Measurements from ENCODE around the gene DMBT1. TPM values are rescaled to one million over a fixed set of nuclear protein-coding genes. Genes with fewer than 3 reads are reported as not detected.

Gene DMBT1
- total RNA-seq, 2 donors from 2014 or later = 33.6 to 165 TPM

DNA sequence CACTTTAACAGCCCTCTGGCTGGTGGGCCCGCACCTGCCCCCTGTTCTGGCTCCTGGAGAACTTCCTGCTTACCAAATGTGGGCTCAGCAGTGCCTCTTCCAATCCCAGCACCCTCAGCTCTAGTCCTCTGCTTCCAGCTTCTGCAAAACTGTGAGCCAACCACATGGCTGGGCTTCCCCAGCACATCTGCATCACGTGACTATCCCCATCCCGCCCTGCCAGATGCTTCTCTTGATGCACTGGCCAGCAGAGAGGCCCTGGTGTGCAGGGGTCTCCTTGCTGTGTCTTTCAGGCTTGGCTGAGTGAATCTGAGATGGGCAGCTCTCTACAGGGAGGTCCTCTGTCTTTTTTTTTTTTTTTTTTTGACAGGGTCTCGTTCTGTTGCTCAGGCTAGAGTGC, 43.8 kb upstream of the DMBT1 start:
- no peaks in the 10 kb centered on the region for H3K9me3 ChIP-seq
- no peaks in the 10 kb centered on the region for H3K36me3 ChIP-seq
- TF ChIP-seq, protein P1, sequence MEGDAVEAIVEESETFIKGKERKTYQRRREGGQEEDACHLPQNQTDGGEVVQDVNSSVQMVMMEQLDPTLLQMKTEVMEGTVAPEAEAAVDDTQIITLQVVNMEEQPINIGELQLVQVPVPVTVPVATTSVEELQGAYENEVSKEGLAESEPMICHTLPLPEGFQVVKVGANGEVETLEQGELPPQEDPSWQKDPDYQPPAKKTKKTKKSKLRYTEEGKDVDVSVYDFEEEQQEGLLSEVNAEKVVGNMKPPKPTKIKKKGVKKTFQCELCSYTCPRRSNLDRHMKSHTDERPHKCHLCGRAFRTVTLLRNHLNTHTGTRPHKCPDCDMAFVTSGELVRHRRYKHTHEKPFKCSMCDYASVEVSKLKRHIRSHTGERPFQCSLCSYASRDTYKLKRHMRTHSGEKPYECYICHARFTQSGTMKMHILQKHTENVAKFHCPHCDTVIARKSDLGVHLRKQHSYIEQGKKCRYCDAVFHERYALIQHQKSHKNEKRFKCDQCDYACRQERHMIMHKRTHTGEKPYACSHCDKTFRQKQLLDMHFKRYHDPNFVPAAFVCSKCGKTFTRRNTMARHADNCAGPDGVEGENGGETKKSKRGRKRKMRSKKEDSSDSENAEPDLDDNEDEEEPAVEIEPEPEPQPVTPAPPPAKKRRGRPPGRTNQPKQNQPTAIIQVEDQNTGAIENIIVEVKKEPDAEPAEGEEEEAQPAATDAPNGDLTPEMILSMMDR (IDR thresholded peaks at IDR 0.05) = no peak
- H3K4me3 ChIP-seq = no peak overlapping the region
- H3K27ac ChIP-seq = no peak overlapping the region
- DNase-seq = no peak
- intact Hi-C loops (cut with DNase I) = no loop called here
- no peaks in the 10 kb centered on the region for H3K4me1 ChIP-seq
- no peaks in the 10 kb centered on the region for H3K27me3 ChIP-seq
- no peak overlapping the region for H3K9ac ChIP-seq (ENCODE audit: low read depth in 2 of 2, low read length in 2 of 2)

DNA sequence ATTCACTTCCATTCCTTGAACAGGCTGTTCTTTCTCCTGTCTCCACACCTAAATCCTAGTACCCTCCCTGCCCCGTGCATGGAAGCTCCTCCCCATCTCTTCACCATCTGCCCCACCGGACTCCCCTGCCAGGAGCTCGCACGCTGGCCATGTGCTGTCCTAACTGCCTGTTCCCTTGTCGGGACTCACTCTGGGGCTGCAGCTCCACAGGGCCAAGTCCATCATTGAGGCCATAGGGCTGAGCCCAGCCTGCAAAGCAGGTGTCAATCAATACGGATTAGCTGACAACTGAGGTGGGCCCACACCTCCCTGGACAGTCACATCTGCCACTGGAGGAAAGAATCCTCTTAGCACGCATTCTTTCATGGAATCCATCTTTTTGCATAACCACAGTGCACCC, 41.4 kb upstream of the DMBT1 start:
- Histone ChIP-seq H3K36me3 (no peaks in the 10 kb centered on the region), H3K9me3 (no peaks in the 10 kb centered on the region), H3K27me3 (no peaks in the 10 kb centered on the region), H3K4me3 (no peak overlapping the region), H3K27ac (no peak overlapping the region), H3K9ac (ENCODE audit: low read depth in 2 of 2, low read length in 2 of 2) (no peak overlapping the region), H3K4me1 (no peaks in the 10 kb centered on the region)
- DNase-seq = no peak
- TF ChIP-seq, protein P1 (IDR thresholded peaks at IDR 0.05) = no peak
- intact Hi-C loops (cut with DNase I) = no loop called here

DNA sequence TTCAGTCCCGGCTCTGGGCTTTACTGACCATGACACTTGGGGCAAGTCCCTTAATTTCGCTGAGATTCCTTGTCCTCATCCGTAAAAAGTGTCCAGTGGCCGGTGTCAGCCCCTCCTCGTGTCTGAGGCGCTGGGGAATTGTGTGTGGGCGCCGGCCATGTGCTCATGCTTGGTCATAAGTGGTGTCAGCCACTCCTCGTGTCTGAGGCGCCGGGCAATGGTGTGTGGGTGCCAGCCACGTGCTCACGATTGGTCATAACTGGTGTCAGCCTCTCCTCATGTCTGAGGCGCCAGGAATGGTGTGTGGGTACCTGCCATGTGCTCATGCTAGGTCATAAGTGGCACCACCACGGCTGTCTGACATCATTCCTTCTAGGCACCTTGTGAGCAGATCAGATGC, 40.7 kb upstream of the DMBT1 start:
- no peaks in the 10 kb centered on the region for H3K4me1 ChIP-seq
- no peak for DNase-seq
- no peaks in the 10 kb centered on the region for H3K27me3 ChIP-seq
- no peak overlapping the region for H3K27ac ChIP-seq
- no peak overlapping the region for H3K4me3 ChIP-seq
- intact Hi-C loops (cut with DNase I) = no loop called here
- no peaks in the 10 kb centered on the region for H3K9me3 ChIP-seq
- no peak overlapping the region for H3K9ac ChIP-seq (ENCODE audit: low read depth in 2 of 2, low read length in 2 of 2)
- TF ChIP-seq, protein P1 (IDR thresholded peaks at IDR 0.05) = no peak
- no peaks in the 10 kb centered on the region for H3K36me3 ChIP-seq

DNA sequence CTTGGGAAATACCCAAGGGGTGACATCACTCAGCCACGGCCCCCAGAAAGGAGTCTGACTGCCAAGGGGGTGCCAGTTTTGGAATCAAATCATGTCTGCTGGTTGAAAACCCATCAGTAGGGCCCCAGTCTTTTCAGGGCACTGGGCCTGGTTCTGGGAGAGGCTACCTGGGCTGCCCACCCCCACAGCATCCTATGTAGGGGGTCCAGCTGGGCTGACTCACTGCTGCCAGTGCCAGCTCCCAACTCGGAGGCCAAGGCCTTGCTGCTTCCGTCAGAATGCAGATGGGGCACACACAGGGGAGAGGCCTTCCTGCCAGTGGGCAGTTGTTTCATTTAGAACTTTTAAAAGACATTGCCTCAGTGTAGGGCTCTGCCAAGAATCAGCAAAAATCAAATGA, 39.5 kb upstream of the DMBT1 start:
- no peaks in the 10 kb centered on the region for H3K4me1 ChIP-seq
- H3K4me3 ChIP-seq = no peak overlapping the region
- TF ChIP-seq, protein P1 (IDR thresholded peaks at IDR 0.05) = no peak
- intact Hi-C loops (cut with DNase I) = no loop called here
- no peaks in the 10 kb centered on the region for H3K27me3 ChIP-seq
- no peak for DNase-seq
- no peaks in the 10 kb centered on the region for H3K9me3 ChIP-seq
- H3K36me3 ChIP-seq = no peaks in the 10 kb centered on the region
- H3K9ac ChIP-seq (ENCODE audit: low read depth in 2 of 2, low read length in 2 of 2) = no peak overlapping the region
- no peak overlapping the region for H3K27ac ChIP-seq

DNA sequence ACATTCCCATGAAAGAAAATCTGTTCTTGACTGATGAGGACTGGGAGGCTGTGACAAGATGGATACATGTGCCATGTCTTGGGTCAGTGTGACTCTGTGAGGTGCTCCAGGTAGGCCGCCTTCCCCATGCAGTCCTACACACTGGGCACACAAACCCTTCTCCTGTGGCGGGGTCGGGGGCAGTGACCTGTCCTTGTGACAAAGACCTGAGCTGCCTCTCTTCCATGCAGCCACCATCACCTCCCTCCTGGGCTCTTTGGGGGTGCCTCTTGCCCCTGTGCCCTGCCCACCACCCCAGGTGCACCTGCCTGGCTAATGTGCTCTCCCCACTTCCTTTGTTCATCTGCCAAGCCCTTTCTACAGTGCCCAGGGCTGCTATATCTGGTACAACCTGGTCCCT, 35.7 kb upstream of the DMBT1 start:
- Histone ChIP-seq H3K36me3 (no peaks in the 10 kb centered on the region), H3K4me3 (no peak overlapping the region), H3K9ac (ENCODE audit: low read depth in 2 of 2, low read length in 2 of 2) (no peak overlapping the region), H3K27me3 (no peaks in the 10 kb centered on the region), H3K4me1 (no peaks in the 10 kb centered on the region), H3K9me3 (no peaks in the 10 kb centered on the region), H3K27ac (no peak overlapping the region)
- DNase-seq = no peak
- intact Hi-C loops (cut with DNase I) = loop anchor here (5.0 kb wide), 1 partner anchor 177 kb away; no protein-coding TSS in a partner anchor
- TF ChIP-seq, protein P1 (IDR thresholded peaks at IDR 0.05) = no peak

DNA sequence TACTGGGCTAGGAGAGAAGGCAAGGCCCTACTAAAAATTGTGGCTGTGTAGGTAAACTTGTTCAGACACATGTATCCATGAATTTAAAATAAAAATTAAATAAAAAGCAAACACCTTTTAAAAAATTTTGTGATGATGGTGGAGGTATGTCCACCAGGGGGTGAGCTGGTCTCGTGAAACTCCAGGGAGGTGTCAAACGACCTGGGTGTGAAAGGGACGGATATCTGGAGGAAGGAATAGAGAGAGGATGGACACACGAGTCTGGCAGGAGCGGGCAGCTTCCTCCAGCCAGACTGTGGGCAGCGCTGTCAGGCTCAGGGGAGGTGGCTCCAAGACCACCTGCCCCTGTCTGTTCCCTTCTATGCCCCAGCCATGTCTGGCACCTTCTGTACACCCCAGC, 34.8 kb upstream of the DMBT1 start:
- H3K9me3 ChIP-seq = no peaks in the 10 kb centered on the region
- no peak overlapping the region for H3K4me3 ChIP-seq
- H3K4me1 ChIP-seq = no peaks in the 10 kb centered on the region
- intact Hi-C loops (cut with DNase I) = loop anchor here (2.0 to 5.0 kb wide), 2 partner anchors 39 to 177 kb away; no protein-coding TSS in a partner anchor
- no peaks in the 10 kb centered on the region for H3K36me3 ChIP-seq
- no peaks in the 10 kb centered on the region for H3K27me3 ChIP-seq
- no peak overlapping the region for H3K9ac ChIP-seq (ENCODE audit: low read depth in 2 of 2, low read length in 2 of 2)
- H3K27ac ChIP-seq = no peak overlapping the region
- TF ChIP-seq, protein P1 (IDR thresholded peaks at IDR 0.05) = peak; percentile 33
- DNase-seq = peak; percentile 61
